Stimulated activated CD4-positive, alpha-beta T cell treated with anti-CD3 and anti-CD28 coated beads, Interleukin-4, amount 100 ng/mL, for 4 hours (primary cell): Measurements from ENCODE around the gene WFDC1.

Experiments
- DNase-seq, 2 experiments: peaks; one replicate each; pipeline ENCODE4 v3.0.0-alpha.2; 2020

WFDC1 gene

DNA sequence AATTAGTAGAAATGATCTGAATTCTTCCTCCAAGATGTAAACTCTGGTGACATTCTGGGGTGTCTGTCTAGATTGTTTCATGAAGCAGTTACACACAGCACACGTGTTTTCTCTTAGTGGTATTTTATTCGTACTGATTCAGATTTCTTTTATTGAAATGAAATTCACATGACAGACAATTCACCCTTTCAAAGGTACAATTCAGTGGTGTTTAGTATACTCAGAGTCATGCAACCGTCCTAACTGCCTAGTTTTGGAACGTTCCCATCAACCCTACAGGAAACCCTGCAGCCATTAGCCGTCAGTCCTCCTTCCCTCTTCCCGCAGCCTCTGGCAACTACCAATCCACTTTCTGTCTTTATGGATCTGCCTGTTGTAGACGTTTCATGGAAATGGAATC, 8.8 kb downstream of the WFDC1 start:
- no peak for DNase-seq

DNA sequence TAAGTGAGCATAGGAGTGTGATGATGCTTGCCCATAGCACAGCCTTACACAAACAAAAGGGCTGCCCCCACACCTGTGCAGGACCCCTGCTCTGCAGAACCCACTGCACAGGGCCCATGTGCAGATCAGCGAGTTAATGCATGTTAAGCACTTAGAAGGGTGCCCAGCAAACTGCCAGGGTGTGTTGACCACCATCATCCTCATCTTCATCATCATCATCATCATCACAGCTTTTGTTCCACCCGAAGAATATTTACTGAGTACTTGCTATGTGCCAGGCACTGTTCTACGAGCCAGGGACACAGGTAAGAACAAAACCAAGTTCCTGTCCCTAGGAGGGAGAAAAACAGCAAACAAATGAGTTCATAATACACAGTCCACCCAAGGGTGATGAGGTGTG, 11.9 kb downstream of the WFDC1 start:
- DNase-seq = no peak

GRCh38 chr16:84307209-84307954, 12.7 kb downstream of the WFDC1 start:
- DNase-seq = no peak

DNA sequence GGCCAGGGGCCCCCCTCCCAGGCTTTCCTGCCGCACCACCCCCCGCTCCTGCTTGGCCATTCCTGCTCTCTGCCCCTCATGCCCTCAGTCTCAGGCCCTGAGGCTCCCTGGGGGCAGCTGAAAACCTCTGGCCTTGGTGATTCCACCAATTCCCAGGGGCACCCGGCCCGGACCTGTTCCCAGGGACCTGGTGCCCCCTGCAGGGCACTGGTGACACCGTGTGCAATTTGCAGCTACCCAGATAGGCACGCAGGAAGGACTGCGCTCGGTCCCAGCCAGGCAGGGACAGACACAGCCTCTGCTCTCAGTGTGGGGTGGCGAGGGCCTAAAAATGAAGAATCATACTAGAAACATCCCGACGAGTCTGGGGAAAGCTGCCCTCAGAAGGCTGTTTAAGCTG, 13.4 kb downstream of the WFDC1 start:
- no peak for DNase-seq

- no peak for DNase-seq
Measured at GRCh38 chr16:84310642-84311041, 16.0 kb downstream of the WFDC1 start.

GRCh38 chr16:84312783-84313382, 18.2 kb downstream of the WFDC1 start:
- DNase-seq = no peak

GRCh38 chr16:84313921-84314320, 19.2 kb downstream of the WFDC1 start:
- no peak for DNase-seq

- no peak for DNase-seq
Measured at GRCh38 chr16:84314373-84314772, 19.7 kb downstream of the WFDC1 start.

DNA sequence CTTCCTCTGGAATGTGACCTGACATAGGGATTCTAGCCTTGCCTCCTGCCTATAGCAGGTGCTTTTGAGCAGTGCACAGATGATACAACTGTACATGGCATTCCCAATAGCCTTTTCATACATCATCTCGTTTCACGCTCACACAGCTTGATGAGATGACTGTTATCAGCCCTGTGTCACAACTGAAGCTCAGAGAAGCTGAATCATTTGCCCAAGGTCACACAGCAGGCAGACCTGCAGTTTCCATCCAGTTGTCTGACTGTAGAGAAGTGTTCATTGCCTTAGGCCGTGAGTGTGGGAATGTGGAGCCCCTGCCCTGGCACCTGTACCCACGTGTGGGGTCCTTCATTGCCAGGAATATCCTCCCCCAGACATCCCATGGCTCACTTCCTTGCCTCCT, 20.1 kb downstream of the WFDC1 start:
- no peak for DNase-seq

DNA sequence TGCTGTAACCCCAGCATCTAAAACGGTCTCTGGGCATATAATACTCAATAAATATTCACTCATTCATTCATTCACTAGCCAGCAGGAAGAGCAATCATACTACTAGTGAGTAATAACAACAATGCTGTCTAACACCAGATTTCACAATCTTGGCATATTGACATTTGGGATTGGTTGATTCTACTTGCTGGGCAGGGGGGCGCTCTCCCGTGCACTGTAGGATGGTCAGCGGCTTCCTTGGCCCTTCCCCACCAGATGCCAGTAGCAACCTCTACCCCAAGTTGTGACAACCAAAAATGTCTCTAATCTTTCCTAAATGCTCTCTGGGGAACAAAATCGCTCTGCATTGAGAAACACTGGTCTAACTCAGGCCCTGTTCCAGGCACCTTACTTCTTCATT, 20.7 kb downstream of the WFDC1 start:
- DNase-seq = no peak

DNA sequence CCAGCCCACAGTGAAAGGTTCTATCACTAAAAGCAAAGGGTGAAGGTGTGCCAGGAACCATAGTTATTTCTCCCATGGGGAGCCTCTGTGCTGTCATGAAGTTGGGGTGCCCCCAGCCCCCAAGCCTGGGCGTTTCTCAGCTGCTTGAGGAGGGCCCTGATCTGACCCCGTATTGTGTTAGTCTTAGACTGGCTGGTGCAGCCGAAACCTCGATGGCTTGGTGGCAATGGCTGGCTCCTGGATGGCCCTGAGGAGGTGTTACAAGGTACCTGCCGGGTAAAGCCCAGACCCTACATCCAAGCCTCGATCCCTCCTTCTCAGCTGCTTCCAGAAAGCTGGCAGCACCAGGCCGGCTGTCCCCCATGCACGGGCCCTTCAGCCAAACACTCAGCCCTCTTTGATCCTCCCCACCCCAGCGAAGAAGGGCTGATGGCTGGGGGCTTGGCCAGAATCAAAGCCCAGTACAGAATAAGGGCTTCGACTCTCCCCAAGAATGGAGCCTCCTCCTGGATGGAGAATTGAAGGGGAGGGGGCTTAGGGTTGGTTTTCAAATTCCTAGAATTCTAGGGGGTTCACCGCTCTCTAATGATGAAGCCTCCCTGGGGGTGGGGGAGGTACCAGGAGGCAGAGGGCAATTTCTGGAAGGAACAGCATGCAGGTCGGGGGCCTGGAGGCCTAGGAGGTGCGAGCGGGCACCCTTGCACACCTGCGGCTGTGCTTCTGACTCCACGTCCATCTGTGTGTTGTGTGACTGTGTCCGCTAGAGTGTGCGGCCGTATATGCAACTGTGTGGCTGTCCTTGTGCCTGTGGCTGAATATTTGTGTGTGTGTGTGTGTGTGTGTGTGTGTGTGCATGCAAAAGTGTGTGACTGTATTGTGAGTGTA, 23.7 kb downstream of the WFDC1 start:
- no peak for DNase-seq

DNA sequence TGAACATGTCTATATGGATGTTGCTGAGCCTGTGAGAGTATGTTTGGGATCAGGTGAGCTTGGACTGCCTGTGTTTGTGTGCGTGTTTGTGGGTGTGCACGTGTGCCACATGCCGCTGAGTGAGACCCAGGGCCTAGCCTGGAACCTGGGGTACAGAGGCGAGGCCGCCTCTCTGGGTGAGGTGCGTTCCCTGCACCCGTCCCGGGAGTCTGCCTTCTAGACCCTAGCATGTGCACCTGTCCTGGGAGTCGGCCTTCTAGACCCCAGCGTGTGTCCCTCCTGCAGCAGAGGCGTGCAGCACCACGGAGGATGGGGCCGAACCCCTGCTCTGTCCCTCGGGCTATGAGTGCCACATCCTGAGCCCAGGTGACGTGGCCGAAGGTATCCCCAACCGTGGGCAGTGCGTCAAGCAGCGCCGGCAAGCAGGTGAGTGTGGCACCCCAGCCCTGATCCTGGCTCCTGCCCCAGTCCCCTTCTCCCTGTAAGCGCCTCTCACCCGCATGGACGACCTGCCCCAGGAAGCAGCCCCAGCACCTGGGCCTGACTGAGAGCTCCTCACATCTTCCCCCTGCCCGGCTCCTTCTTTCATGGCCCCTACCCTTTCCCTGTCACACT, 24.6 kb downstream of the WFDC1 start:
- no peak for DNase-seq

DNA sequence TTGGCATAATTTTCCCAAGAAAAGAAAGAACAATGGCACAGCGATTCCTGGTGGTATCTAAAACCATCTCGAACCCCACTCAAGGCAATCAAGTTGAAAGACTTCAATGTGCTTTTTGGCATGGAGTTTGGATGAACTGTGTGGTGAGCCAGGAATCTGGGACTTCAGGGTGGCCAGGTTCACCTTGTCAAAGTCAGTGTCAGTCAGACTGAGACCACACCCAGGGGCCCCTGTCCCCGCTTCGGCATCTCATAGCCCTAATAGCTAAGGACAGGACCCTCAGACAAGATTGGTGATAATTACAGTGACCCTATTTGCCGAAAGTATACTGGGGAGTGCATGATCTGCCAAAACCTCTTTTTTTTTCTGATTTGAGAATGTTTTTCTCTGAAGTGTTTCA, 25.8 kb downstream of the WFDC1 start:
- no peak for DNase-seq

DNA sequence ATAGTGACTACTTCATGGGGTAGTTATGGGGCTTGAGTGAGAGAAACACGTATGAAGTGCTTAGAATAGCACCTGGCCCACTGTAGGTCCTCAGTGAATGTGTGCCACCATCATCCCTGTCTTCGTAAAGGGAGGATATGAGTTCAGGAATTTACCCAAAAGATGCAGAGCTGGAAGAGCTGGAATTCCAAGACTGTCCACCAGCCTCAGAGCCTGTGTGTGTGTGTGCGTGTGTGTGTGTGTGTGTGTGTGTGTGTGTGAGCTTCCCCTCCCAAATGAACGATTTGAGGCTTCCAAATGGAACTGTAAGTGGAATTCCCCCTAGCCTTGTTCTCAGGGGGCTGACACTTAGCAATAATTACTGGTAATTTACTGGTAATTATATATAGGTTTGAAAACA, 27.3 kb downstream of the WFDC1 start:
- DNase-seq = no peak

DNA sequence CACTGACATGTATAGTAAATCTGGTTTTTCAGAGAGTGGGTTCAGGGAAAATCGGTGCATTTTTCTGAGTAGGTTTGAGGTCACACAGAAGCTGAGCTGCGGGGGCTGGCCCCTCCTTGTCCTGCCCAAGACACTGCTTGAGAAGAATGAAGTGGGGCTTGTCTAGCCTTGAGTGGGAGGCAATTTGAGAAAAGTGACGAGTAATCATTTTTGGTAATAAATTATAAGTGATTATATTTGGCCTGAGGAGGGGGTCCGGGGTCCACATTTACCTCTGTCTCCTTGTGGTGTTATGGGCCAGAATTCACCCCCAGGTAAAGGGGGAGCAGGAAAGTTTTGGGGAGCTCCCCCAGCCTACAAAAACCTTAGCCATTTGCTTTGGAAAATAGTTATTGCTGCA, 28.1 kb downstream of the WFDC1 start:
- DNase-seq = no peak

DNA sequence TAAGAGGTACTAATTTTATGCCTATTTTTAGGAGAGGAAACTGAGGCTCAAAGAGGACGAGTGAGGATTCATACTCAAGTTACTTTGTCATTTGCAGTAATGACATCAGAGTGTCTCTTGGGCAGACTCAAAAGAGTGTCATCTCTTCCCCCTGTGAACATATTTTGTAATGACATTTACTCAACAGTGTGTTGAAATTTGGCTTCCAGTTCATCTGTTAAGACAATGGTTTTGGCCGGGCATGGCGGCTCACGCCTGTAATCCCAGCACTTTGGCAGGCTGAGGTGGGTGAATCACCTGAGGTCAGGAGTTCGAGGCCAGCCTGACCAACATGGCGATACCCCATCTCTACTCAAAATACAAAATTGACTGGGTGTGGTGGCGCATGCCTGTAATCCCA, 28.9 kb downstream of the WFDC1 start:
- DNase-seq = no peak

- no peak for DNase-seq
Measured at GRCh38 chr16:84324434-84325262, 30.0 kb downstream of the WFDC1 start.

GRCh38 chr16:84326545-84326944, 31.9 kb downstream of the WFDC1 start:
- no peak for DNase-seq

DNA sequence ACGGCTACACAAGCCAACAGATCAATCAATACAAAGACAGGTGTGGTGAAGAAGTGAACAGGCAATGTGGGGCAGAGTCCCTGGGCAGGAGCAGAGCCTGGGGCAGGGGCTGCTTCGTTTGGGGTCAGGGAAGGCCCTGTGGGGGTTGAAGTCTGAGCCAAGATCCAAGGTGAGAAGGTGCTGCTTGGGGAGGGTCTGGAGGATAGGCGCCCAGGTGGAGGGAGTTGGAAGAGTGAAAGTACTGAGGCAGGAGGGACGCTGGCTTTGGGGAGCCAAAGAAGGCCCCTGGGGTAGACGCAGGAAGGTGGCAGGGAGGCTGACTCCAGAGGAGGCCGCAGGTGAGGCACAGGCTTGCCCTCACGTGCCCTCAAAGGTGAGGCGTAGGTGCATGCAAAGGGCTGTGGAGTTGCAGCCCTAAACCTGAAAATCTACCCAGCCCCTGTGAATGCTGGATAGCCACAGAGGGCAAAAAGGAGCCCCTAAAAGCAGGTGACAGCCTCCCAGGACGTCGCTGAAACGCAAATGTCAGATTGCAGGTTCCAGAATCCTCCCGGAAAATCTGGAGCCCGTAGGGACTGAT, 33.3 kb downstream of the WFDC1 start:
- DNase-seq = no peak

DNA sequence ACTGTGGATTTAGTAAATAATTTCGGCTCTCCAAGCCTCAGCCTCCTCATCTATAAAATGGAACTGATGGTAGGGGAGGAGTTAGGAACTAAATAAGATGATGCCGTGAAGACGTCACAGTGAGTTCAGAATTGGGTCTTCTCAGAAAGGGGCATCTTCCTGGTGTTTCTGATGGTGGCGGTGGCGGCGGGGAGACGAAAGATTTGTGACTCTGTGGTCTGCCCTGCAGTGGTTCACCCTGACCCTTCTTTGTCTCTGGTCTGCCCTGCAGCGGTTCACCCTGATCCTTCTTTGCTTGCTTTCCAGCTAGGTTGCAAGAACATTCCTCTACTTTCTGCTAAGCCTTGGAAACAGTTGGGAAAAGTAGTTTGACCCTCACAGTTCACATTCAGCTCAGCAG, 34.3 kb downstream of the WFDC1 start:
- DNase-seq = no peak

DNA sequence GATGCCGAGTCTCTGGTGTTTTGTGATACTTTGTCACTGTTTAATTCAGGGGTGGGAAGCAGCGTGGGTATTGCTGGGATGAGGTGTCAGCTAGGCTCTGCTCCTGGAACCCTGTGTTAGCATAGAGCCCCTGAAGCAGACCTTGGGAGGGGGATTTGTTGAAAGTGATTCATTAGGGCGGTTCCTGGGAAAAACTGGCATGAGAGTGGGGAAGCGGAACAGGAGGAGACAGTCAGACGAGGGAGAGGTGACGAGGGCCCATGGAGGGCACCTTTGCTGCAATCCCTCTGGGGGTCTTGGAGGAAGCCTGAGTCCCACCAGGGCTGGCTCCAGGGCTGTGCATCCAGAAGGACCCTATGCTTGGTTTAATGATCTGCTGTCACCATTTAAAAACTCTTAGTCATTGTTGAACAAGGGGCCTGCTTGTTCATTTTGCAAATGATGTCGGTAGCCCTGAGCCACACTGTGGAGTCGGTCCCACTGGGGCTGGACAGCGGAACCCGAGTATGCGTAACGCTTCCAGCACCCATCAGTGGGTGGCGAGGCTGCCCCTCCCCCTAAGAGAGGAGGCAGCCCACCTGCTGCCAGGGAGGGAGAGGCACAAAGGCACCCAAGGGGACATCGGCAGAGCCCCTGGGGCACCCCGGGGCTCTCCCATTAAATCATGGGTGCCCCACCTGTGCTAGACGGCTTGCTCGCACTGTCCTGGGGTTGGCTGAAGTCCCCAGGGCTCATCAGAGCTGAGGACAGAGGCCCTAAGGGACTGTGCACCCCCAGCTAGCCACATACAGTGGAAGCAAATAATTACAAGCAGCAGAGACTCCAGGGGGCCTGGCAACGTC, 35.4 kb downstream of the WFDC1 start:
- DNase-seq = no peak
